Gastrocnemius medialis (tissue), 4 donors: Measurements from ENCODE around the gene LRRC72. TPM values are rescaled to one million over a fixed set of nuclear protein-coding genes. Genes with fewer than 3 reads are reported as not detected.

Source experiments
- ATAC-seq, 2 donors: fragments of 150-250 bp; one replicate each; pipeline ENCODE4 v1.9.1; 2016
- DNase-seq, 2 donors: peaks; one replicate each; pipeline ENCODE4 v3.0.0-alpha.2; 2019
- H3K27ac ChIP-seq, 4 donors: fragments of 200-600 bp; sonication (generic); 1 replicate in 1 of 4; 2 replicates in 3 of 4; pipeline ENCODE4 v1.5.1; 2016 to 2018; ENCODE audit warnings: mild to moderate bottlenecking in 2 of 4, moderate library complexity in 1 of 4
- H3K27me3 ChIP-seq, 3 donors: fragments of 200-600 bp; sonication (generic) in 2 of 3; 1 replicate in 1 of 3; 2 replicates in 2 of 3; pipeline versions ENCODE4 v1.5.1 to v1.6.0; 2016 to 2019; ENCODE audit warnings: mild to moderate bottlenecking in 1 of 3, moderate library complexity in 1 of 3
- H3K36me3 ChIP-seq, 2 donors: fragments of 200-600 bp; sonication (generic) in 1 of 2; one replicate each; pipeline ENCODE4 v1.5.1; 2017 to 2018
- H3K4me1 ChIP-seq, 2 donors: fragments of 200-600 bp; sonication (generic) in 1 of 2; one replicate each; pipeline ENCODE4 v1.5.1; 2016 to 2017; ENCODE audit warnings: mild to moderate bottlenecking in 2 of 2
- H3K4me3 ChIP-seq, 4 donors: fragments of 200-600 bp; sonication (generic) in 3 of 4; 1 replicate in 1 of 4; 2 replicates in 3 of 4; pipeline ENCODE4 v1.5.1; 2016 to 2019; ENCODE audit warnings: mild to moderate bottlenecking in 2 of 4
- H3K9me3 ChIP-seq, 3 donors: fragments of 200-600 bp; sonication (generic) in 2 of 3; 1 replicate in 1 of 3; 2 replicates in 2 of 3; pipeline ENCODE4 v1.5.1; 2016 to 2019
- POLR2A ChIP-seq, 2 donors: fragments of 450-650 bp; IDR thresholded peaks; one replicate each; pipeline ENCODE4 v1.6.1; 2017; ENCODE audit warnings: antibody characterized with exemption in 2 of 2, mild to moderate bottlenecking in 2 of 2, moderate library complexity in 2 of 2
- in situ Hi-C, 4 donors: fragments of 200-750 bp; cut with MboI; loops; one replicate each; pipeline versions ENCODE4 v1.15.0 to v1.8.0; 2017; ENCODE audit warnings: low sequenced_read_pairs in 4 of 4
- intact Hi-C: fragments of 100-400 bp; cut with DNase I; formaldehyde crosslinking; loops from one replicate; pipeline ENCODE4 v1.15.1; 2023; ENCODE audit warnings: low total_unique reads
- total RNA-seq, 4 donors: library from RNA; depleted of rRNA; stranded (reverse); fragments of >200 nt; gene quantifications; one replicate each; pipeline versions ENCODE4 v1.1.0 to v1.2.3, GENCODE V29; 2016
- TF ChIP-seq, protein P1 (sequence below), 5 experiments: fragments of 450-650 bp in 3 of 5; fragments of 200-600 bp in 2 of 5; sonication (generic) in 2 of 5; IDR thresholded peaks in 4 of 5; conservative IDR thresholded peaks in 1 of 5; 1 replicate in 4 of 5; 2 replicates in 1 of 5; pipeline ENCODE4 v1.5.1; 2016 to 2019; ENCODE audit warnings: antibody characterized with exemption in 5 of 5, mild to moderate bottlenecking in 3 of 5, moderate library complexity in 3 of 5

The LRRC72 gene
- total RNA-seq, 4 donors from 2014 or later = not detected

DNA sequence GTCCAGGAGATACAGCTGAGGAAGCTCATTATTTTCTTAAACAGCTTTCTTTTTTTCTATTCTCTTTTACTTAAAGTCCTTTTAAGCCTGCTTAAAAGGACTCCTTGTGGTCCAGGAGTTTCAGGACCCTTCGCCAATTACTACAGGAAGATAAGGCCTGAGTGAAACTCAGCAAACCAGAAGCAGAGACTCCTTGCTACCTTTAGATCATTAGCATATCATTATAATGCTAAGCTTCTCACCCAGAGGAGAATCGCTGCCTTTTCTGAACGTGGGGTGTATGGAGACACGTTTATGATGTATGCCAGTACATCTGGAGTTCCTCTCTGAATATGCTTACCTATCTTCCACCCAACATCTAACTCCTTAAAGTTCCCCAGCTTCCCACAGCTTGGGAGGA is 71.4 kb downstream of the LRRC72 start:
- intact Hi-C loops (no loop called here), in situ Hi-C loops (loop anchor here in 1 of 4 donors (25.0 kb wide), 1 partner anchor 314 kb away; no protein-coding TSS in a partner anchor)
- Histone ChIP-seq H3K4me1 (no peaks in the 10 kb centered on the region), H3K9me3 (no peaks in the 10 kb centered on the region), H3K36me3 (peaks cover 0 to 28% of the 10 kb centered on the region in 2 donors), H3K27me3 (no peaks in the 10 kb centered on the region), H3K4me3 (no peak overlapping the region), H3K27ac (no peak overlapping the region)
- DNase-seq (no peak), ATAC-seq (no peak)
- TF ChIP-seq POLR2A (IDR thresholded peaks at IDR 0.05) = no peak
- TF ChIP-seq, protein P1, sequence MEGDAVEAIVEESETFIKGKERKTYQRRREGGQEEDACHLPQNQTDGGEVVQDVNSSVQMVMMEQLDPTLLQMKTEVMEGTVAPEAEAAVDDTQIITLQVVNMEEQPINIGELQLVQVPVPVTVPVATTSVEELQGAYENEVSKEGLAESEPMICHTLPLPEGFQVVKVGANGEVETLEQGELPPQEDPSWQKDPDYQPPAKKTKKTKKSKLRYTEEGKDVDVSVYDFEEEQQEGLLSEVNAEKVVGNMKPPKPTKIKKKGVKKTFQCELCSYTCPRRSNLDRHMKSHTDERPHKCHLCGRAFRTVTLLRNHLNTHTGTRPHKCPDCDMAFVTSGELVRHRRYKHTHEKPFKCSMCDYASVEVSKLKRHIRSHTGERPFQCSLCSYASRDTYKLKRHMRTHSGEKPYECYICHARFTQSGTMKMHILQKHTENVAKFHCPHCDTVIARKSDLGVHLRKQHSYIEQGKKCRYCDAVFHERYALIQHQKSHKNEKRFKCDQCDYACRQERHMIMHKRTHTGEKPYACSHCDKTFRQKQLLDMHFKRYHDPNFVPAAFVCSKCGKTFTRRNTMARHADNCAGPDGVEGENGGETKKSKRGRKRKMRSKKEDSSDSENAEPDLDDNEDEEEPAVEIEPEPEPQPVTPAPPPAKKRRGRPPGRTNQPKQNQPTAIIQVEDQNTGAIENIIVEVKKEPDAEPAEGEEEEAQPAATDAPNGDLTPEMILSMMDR (IDR thresholded peaks at IDR 0.05 in 4 of 5, conservative IDR thresholded peaks at IDR 0.05 in 1 of 5) = no peak

DNA sequence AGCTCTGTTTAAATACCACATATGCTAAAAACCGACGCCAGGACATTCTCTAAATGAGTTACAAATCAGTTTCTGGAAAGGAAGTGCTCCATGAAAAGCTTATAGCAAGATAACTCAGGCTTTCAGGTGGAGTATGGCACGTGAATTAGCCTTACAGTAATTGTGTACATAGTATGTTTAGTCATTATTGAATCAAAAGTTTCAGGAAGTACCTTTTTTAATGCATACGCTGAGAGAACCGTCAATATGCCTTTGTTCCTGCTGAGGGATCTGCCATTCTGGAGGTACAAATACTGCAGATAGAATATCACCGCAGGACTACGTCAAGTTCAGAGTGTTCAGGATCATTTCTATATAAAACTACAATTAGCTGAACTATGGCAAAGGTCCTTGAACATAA is 73.2 kb downstream of the LRRC72 start:
- in situ Hi-C loops = loop anchor here (10.0 to 25.0 kb wide), 2 partner anchors 312 to 315 kb away; no protein-coding TSS in a partner anchor
- TF ChIP-seq, protein P1 (IDR thresholded peaks at IDR 0.05 in 4 of 5, conservative IDR thresholded peaks at IDR 0.05 in 1 of 5) = no peak
- no peak for TF ChIP-seq POLR2A (IDR thresholded peaks at IDR 0.05)
- Histone ChIP-seq H3K4me1 (no peaks in the 10 kb centered on the region), H3K36me3 (peaks cover 0 to 42% of the 10 kb centered on the region in 2 donors), H3K4me3 (no peak overlapping the region), H3K27ac (no peak overlapping the region), H3K27me3 (no peaks in the 10 kb centered on the region), H3K9me3 (no peaks in the 10 kb centered on the region)
- DNase-seq (no peak), ATAC-seq (no peak)
- intact Hi-C loops = no loop called here

DNA sequence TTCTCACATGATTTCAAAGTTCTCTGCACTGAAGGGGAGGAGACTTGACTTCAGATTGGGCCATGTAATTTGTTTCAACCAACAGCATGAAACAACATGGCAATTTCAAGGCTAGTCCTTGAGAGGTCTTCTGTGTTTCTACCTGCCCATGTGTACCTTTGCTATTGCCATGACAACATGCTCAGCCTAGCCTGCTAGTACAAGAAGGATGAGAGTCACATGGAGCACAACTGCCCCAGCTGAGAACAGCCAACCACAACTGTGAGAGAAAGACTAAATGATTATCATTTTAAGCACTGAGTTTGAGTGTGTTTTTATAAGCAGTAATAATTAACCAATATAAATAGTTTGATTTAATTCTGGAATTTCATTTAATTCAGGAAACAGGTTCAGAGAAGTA is 77.0 kb downstream of the LRRC72 start:
- TF ChIP-seq, protein P1 (IDR thresholded peaks at IDR 0.05 in 4 of 5, conservative IDR thresholded peaks at IDR 0.05 in 1 of 5) = no peak
- no peak for TF ChIP-seq POLR2A (IDR thresholded peaks at IDR 0.05)
- ATAC-seq = no peak
- H3K4me1 ChIP-seq = no peaks in the 10 kb centered on the region
- DNase-seq = no peak
- no peaks in the 10 kb centered on the region for H3K27me3 ChIP-seq
- H3K9me3 ChIP-seq = no peaks in the 10 kb centered on the region
- intact Hi-C loops = loop anchor here (1.0 kb wide), 1 partner anchor 315 kb away; no protein-coding TSS in a partner anchor
- no peak overlapping the region for H3K4me3 ChIP-seq
- in situ Hi-C loops = loop anchor here in 3 of 4 donors (10.0 to 25.0 kb wide), 2 partner anchors 309 to 311 kb away; no protein-coding TSS in a partner anchor
- H3K27ac ChIP-seq = no peak overlapping the region
- H3K36me3 ChIP-seq = peaks cover 0 to 59% of the 10 kb centered on the region in 2 donors

DNA sequence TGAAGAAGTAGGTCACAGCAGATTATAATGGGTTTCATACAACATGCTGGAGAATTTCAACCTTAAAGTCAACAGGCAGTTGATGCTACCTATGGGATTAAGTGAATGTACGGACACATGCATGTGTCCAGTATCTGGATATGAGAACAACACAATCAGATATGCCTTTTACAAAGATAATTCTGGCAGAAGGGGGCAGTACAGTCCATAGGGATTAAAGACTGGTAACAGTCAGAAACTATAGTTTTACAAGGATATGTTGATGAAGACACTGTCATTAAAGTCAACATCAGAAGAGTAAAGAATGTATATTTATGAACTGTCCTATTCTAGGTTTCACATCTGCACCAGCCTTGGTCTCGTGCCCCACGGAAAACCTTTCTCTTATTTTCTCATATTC is 77.4 kb downstream of the LRRC72 start:
- no peak for DNase-seq
- TF ChIP-seq, protein P1 (IDR thresholded peaks at IDR 0.05 in 4 of 5, conservative IDR thresholded peaks at IDR 0.05 in 1 of 5) = peak in 3 of 5 experiments; percentile 5 to 47 (median 15)
- TF ChIP-seq POLR2A (IDR thresholded peaks at IDR 0.05) = no peak
- Histone ChIP-seq H3K9me3 (no peaks in the 10 kb centered on the region), H3K27ac (no peak overlapping the region), H3K4me3 (no peak overlapping the region), H3K27me3 (no peaks in the 10 kb centered on the region), H3K4me1 (no peaks in the 10 kb centered on the region), H3K36me3 (peaks cover 0 to 63% of the 10 kb centered on the region in 2 donors)
- in situ Hi-C loops (loop anchor here in 3 of 4 donors (10.0 to 25.0 kb wide), 2 partner anchors 308 to 311 kb away; no protein-coding TSS in a partner anchor), intact Hi-C loops (loop anchor here (1.0 kb wide), 1 partner anchor 314 kb away; no protein-coding TSS in a partner anchor)
- ATAC-seq = no peak
